ENCODE measurements around the gene ACSL3.
"Not testable (repeated sequence)": the region's sequence is repeated elsewhere in the genome, so short reads cannot be mapped to it uniquely, and the experiment has no call there.

Gene ACSL3

GRCh38 chr2:222979484-222979883 lies 118.6 kb downstream of the ACSL3 start:
- no peak for DNase-seq

GRCh38 chr2:222982010-222982908 lies 121.4 kb downstream of the ACSL3 start:
- DNase-seq: peak; percentile 66

GRCh38 chr2:222982909-222983265 lies 122.1 kb downstream of the ACSL3 start:
- no peak for DNase-seq

- DNase-seq: no peak
These were observed 124.1 kb downstream of the ACSL3 start for GRCh38 chr2:222984908-222985307.

GRCh38 chr2:222989431-222989830 lies 128.6 kb downstream of the ACSL3 start:
- no peak for DNase-seq

DNA sequence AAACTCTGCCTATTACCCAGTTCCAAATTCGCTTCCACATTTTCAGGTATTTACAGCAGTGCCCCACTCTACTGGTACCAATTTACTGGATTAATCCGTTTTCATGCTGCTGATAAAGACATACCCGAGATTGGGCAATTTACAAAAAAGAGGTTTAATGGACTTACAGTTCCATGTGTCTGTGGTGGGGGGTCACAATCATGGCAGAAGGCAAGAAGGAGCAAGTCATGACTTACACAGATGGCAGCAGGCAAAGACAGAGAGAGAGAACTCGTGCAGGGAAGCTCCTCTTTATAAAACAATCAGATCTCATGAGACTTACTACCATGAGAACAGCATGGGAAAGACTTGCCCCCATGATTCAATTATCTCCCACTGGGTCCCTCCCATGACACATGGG lies 129.4 kb downstream of the ACSL3 start:
- DNase-seq: not testable (repeated sequence)

DNA sequence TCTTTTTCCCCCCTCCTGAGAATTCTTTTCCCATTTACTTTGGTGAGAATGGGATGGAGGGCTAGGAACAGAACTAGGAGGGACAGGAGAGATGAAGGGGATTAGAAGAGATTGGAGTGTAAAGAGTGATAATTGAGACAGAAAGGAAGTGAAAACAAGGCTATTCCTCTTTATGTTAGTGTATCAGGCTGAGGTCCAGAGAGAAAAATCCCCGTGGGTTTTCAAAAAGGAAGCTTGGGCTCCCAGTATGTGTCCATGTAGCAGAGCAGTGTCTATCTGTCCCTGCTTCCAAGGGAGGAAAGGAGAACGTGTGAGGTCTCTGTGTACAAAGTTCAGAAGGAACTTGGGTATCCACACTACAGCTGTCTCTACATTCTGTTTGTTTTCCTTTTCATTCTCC lies 131.3 kb downstream of the ACSL3 start:
- no peak for DNase-seq
